HEK293 (cell line): Measurements from ENCODE around the gene ZSCAN10.

ENCODE experiments used
- HOXC10 ChIP-seq: sonication (generic); formaldehyde crosslinking; IDR thresholded peaks from 2 replicates; pipeline ENCODE4 v1.8.1; 2023; ENCODE audit warnings: mild to moderate bottlenecking, missing genetic modification reagents
- KLF9 ChIP-seq: fragments of 450-650 bp; formaldehyde crosslinking; IDR thresholded peaks from 2 replicates; pipeline ENCODE4 v1.5.1; 2016; ENCODE audit warnings: missing biosample characterization, missing genetic modification characterization, low read depth
- MEIS1 ChIP-seq: sonication (generic); formaldehyde crosslinking; IDR thresholded peaks from 2 replicates; pipeline ENCODE4 v1.8.1; 2022; ENCODE audit warnings: missing genetic modification reagents, mild to moderate bottlenecking, borderline replicate concordance
- SALL2 ChIP-seq: fragments of 450-650 bp; formaldehyde crosslinking; IDR thresholded peaks from 2 replicates; pipeline ENCODE4 v1.5.0; 2017; ENCODE audit warnings: missing biosample characterization, mild to moderate bottlenecking, missing genetic modification characterization, borderline replicate concordance
- SCRT2 ChIP-seq: fragments of 450-650 bp; formaldehyde crosslinking; IDR thresholded peaks from 2 replicates; pipeline ENCODE4 v1.5.1; 2016; ENCODE audit warnings: missing biosample characterization, missing genetic modification characterization
- SP7 ChIP-seq: fragments of 450-650 bp; formaldehyde crosslinking; IDR thresholded peaks from 2 replicates; pipeline ENCODE4 v1.5.1; 2016; ENCODE audit warnings: missing biosample characterization, missing genetic modification characterization
- ZBTB1 ChIP-seq: fragments of 450-650 bp; formaldehyde crosslinking; IDR thresholded peaks from 2 replicates; pipeline ENCODE4 v1.5.1; 2016; ENCODE audit warnings: missing biosample characterization, missing genetic modification characterization
- ZIC2 ChIP-seq: fragments of 450-650 bp; formaldehyde crosslinking; IDR thresholded peaks from 2 replicates; pipeline ENCODE4 v1.5.1; 2016; ENCODE audit warnings: missing biosample characterization, missing genetic modification characterization
- ZNF121 ChIP-seq: fragments of 450-650 bp; formaldehyde crosslinking; IDR thresholded peaks from 2 replicates; pipeline ENCODE4 v1.5.1; 2016; ENCODE audit warnings: missing biosample characterization, missing genetic modification characterization
- ZNF138 ChIP-seq: fragments of 450-650 bp; formaldehyde crosslinking; IDR thresholded peaks from 2 replicates; pipeline ENCODE4 v1.5.1; 2016; ENCODE audit warnings: missing biosample characterization, missing genetic modification characterization, borderline replicate concordance
- ZNF221 ChIP-seq: fragments of 450-650 bp; formaldehyde crosslinking; IDR thresholded peaks from 2 replicates; pipeline ENCODE4 v1.5.1; 2017; ENCODE audit warnings: missing biosample characterization, missing genetic modification characterization, borderline replicate concordance
- ZNF239 ChIP-seq: fragments of 450-650 bp; formaldehyde crosslinking; IDR thresholded peaks from 2 replicates; pipeline ENCODE4 v1.5.1; 2016; ENCODE audit warnings: missing biosample characterization, missing genetic modification characterization
- ZNF311 ChIP-seq: fragments of 450-650 bp; formaldehyde crosslinking; IDR thresholded peaks from 2 replicates; pipeline ENCODE4 v1.5.1; 2017; ENCODE audit warnings: missing biosample characterization, missing genetic modification characterization, borderline replicate concordance
- ZNF324 ChIP-seq: fragments of 450-650 bp; formaldehyde crosslinking; IDR thresholded peaks from 2 replicates; pipeline ENCODE4 v1.5.1; 2016; ENCODE audit warnings: missing biosample characterization, missing genetic modification characterization
- ZNF354C ChIP-seq: fragments of 450-650 bp; formaldehyde crosslinking; IDR thresholded peaks from 2 replicates; pipeline ENCODE4 v1.5.1; 2016; ENCODE audit warnings: missing biosample characterization, missing genetic modification characterization, low read depth, borderline replicate concordance
- ZNF521 ChIP-seq: fragments of 450-650 bp; formaldehyde crosslinking; IDR thresholded peaks from 2 replicates; pipeline ENCODE4 v1.5.1; 2017; ENCODE audit warnings: missing biosample characterization, mild to moderate bottlenecking, missing genetic modification characterization
- ZNF654 ChIP-seq: fragments of 450-650 bp; formaldehyde crosslinking; IDR thresholded peaks from 2 replicates; pipeline ENCODE4 v1.5.1; 2016; ENCODE audit warnings: low read depth, missing biosample characterization, missing genetic modification characterization
- ZNF677 ChIP-seq: fragments of 450-650 bp; IDR thresholded peaks from 2 replicates; pipeline ENCODE4 v1.5.0; 2018; ENCODE audit warnings: missing biosample characterization, mild to moderate bottlenecking, missing genetic modification characterization, moderate library complexity
- ZNF776 ChIP-seq: fragments of 450-650 bp; formaldehyde crosslinking; IDR thresholded peaks from 2 replicates; pipeline ENCODE4 v1.5.0; 2017; ENCODE audit warnings: missing biosample characterization, missing genetic modification characterization, borderline replicate concordance
- TF ChIP-seq, protein P1 (sequence below): fragments of 450-650 bp; formaldehyde crosslinking; IDR thresholded peaks from 2 replicates; pipeline ENCODE4 v1.5.1; 2016; ENCODE audit warnings: missing biosample characterization, missing genetic modification characterization
- TF ChIP-seq, protein P2 (sequence below): fragments of 450-650 bp; formaldehyde crosslinking; conservative IDR thresholded peaks from 2 replicates; pipeline ENCODE4 v1.5.1; 2016; ENCODE audit warnings: low read depth, missing biosample characterization, missing genetic modification characterization
- TF ChIP-seq, protein P3 (sequence below): fragments of 450-650 bp; formaldehyde crosslinking; IDR thresholded peaks from 2 replicates; pipeline ENCODE4 v1.5.1; 2016; ENCODE audit warnings: missing biosample characterization, missing genetic modification characterization
- TF ChIP-seq, protein P4 (sequence below): fragments of 450-650 bp; formaldehyde crosslinking; IDR thresholded peaks from 2 replicates; pipeline ENCODE4 v1.5.1; 2016; ENCODE audit warnings: missing biosample characterization, missing genetic modification characterization
- TF ChIP-seq, protein P5 (sequence below): fragments of 450-650 bp; formaldehyde crosslinking; IDR thresholded peaks from 2 replicates; pipeline ENCODE4 v1.5.1; 2016; ENCODE audit warnings: missing biosample characterization, missing genetic modification characterization
- TF ChIP-seq, protein P6 (sequence below): sonication (generic); formaldehyde crosslinking; IDR thresholded peaks from 2 replicates; pipeline ENCODE4 v1.8.1; 2022; ENCODE audit warnings: mild to moderate bottlenecking, moderate library complexity, missing genetic modification reagents

Gene ZSCAN10

DNA sequence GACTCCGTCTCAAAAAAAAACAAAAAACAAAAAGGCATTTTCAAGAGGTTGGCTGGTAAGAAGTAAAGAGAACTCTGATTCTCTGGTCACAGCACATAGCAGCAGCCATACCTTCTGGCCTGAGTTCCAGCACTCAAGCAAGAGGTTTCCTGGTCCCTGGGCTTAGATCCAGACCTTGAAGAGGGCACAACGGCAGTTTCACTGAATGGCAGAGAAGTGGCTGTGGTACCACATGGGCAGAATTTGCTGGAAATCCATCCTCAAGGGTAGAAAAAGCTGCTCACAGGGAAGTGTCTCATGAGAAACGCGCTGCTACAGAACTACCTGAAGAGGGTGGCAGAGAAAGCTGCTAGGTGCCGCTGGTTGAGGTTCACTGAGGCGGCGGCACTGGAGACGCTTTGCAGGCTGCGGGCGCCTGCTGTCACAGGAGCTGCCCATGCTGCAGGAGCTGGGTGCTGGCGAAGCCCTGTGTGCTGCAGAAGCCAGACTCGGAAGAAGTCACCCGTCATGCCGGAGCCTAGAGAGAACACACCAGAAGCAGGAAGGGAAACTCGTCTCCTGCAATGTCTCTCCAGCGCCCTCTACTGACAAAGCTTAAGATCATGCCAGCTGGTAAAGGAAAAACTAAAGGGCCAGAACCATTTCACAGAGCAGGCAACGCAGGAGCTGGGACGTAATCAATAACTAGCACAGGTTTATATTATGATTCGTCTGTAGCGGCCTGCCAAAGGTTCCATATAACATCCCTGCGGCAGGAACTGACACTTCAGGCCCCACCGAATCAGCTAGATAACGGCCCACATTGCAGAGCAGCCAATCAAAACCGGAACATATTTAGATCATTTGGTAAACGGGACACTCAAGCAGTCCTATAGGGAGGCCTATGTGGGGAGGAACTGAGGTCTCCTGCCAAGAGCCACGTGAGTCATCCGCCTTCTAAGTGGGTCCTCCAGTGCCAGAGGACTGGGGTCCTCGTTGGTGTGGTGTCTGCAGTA, 30.3 kb upstream of the ZSCAN10 start (continued):
- no peak for TF ChIP-seq ZNF354C (tag by site-specific recombination)
- TF ChIP-seq ZIC2: no peak
- no peak for TF ChIP-seq HOXC10 (CRISPR knock-in tag)
- no peak for TF ChIP-seq ZNF121
- TF ChIP-seq ZNF324: 0 out of 2 replicates have a peak, but pooled peaks have one; percentile 34
- no peak for TF ChIP-seq KLF9 (tag by site-specific recombination)
- TF ChIP-seq SCRT2 (tag by site-specific recombination): no peak
- no peak for TF ChIP-seq ZNF221 (tag by site-specific recombination)
- TF ChIP-seq ZBTB1: no peak
- TF ChIP-seq ZNF311: no peak
- no peak for TF ChIP-seq ZNF239 (tag by site-specific recombination)
- no peak for TF ChIP-seq ZNF776
- 0 out of 2 replicates have a peak, but pooled peaks have one; percentile 37 for TF ChIP-seq SP7 (tag by site-specific recombination)
- no peak for TF ChIP-seq SALL2 (tag by site-specific recombination)
- TF ChIP-seq ZNF677 (tag by site-specific recombination): no peak
- TF ChIP-seq ZNF654 (tag by site-specific recombination): peak; percentile 95
- TF ChIP-seq, protein P1, sequence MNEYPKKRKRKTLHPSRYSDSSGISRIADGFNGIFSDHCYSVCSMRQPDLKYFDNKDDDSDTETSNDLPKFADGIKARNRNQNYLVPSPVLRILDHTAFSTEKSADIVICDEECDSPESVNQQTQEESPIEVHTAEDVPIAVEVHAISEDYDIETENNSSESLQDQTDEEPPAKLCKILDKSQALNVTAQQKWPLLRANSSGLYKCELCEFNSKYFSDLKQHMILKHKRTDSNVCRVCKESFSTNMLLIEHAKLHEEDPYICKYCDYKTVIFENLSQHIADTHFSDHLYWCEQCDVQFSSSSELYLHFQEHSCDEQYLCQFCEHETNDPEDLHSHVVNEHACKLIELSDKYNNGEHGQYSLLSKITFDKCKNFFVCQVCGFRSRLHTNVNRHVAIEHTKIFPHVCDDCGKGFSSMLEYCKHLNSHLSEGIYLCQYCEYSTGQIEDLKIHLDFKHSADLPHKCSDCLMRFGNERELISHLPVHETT (tag by site-specific recombination): peak; percentile 10; the same call in 1 of the 2 replicates
- TF ChIP-seq, protein P2, sequence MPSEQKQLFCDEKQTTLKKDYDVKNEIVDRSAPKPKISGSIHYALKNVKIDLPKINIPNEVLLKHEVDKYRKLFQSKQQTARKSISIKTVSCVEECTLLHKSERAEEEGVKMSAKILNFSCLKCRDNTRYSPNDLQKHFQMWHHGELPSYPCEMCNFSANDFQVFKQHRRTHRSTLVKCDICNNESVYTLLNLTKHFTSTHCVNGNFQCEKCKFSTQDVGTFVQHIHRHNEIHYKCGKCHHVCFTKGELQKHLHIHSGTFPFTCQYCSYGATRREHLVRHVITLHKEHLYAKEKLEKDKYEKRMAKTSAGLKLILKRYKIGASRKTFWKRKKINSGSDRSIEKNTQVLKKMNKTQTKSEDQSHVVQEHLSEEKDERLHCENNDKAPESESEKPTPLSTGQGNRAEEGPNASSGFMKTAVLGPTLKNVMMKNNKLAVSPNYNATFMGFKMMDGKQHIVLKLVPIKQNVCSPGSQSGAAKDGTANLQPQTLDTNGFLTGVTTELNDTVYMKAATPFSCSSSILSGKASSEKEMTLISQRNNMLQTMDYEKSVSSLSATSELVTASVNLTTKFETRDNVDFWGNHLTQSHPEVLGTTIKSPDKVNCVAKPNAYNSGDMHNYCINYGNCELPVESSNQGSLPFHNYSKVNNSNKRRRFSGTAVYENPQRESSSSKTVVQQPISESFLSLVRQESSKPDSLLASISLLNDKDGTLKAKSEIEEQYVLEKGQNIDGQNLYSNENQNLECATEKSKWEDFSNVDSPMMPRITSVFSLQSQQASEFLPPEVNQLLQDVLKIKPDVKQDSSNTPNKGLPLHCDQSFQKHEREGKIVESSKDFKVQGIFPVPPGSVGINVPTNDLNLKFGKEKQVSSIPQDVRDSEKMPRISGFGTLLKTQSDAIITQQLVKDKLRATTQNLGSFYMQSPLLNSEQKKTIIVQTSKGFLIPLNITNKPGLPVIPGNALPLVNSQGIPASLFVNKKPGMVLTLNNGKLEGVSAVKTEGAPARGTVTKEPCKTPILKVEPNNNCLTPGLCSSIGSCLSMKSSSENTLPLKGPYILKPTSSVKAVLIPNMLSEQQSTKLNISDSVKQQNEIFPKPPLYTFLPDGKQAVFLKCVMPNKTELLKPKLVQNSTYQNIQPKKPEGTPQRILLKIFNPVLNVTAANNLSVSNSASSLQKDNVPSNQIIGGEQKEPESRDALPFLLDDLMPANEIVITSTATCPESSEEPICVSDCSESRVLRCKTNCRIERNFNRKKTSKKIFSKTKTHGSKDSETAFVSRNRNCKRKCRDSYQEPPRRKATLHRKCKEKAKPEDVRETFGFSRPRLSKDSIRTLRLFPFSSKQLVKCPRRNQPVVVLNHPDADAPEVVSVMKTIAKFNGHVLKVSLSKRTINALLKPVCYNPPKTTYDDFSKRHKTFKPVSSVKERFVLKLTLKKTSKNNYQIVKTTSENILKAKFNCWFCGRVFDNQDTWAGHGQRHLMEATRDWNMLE (tag by site-specific recombination): no peak
- TF ChIP-seq, protein P3, sequence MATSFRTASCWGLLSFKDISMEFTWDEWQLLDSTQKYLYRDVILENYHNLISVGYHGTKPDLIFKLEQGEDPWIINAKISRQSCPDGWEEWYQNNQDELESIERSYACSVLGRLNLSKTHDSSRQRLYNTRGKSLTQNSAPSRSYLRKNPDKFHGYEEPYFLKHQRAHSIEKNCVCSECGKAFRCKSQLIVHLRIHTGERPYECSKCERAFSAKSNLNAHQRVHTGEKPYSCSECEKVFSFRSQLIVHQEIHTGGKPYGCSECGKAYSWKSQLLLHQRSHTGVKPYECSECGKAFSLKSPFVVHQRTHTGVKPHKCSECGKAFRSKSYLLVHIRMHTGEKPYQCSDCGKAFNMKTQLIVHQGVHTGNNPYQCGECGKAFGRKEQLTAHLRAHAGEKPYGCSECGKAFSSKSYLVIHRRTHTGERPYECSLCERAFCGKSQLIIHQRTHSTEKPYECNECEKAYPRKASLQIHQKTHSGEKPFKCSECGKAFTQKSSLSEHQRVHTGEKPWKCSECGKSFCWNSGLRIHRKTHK: no peak
- TF ChIP-seq, protein P4, sequence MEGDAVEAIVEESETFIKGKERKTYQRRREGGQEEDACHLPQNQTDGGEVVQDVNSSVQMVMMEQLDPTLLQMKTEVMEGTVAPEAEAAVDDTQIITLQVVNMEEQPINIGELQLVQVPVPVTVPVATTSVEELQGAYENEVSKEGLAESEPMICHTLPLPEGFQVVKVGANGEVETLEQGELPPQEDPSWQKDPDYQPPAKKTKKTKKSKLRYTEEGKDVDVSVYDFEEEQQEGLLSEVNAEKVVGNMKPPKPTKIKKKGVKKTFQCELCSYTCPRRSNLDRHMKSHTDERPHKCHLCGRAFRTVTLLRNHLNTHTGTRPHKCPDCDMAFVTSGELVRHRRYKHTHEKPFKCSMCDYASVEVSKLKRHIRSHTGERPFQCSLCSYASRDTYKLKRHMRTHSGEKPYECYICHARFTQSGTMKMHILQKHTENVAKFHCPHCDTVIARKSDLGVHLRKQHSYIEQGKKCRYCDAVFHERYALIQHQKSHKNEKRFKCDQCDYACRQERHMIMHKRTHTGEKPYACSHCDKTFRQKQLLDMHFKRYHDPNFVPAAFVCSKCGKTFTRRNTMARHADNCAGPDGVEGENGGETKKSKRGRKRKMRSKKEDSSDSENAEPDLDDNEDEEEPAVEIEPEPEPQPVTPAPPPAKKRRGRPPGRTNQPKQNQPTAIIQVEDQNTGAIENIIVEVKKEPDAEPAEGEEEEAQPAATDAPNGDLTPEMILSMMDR (tag by site-specific recombination): peak; percentile 87
- TF ChIP-seq, protein P5, sequence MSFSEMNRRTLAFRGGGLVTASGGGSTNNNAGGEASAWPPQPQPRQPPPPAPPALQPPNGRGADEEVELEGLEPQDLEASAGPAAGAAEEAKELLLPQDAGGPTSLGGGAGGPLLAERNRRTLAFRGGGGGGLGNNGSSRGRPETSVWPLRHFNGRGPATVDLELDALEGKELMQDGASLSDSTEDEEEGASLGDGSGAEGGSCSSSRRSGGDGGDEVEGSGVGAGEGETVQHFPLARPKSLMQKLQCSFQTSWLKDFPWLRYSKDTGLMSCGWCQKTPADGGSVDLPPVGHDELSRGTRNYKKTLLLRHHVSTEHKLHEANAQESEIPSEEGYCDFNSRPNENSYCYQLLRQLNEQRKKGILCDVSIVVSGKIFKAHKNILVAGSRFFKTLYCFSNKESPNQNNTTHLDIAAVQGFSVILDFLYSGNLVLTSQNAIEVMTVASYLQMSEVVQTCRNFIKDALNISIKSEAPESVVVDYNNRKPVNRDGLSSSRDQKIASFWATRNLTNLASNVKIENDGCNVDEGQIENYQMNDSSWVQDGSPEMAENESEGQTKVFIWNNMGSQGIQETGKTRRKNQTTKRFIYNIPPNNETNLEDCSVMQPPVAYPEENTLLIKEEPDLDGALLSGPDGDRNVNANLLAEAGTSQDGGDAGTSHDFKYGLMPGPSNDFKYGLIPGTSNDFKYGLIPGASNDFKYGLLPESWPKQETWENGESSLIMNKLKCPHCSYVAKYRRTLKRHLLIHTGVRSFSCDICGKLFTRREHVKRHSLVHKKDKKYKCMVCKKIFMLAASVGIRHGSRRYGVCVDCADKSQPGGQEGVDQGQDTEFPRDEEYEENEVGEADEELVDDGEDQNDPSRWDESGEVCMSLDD: no peak
- TF ChIP-seq, protein P6, sequence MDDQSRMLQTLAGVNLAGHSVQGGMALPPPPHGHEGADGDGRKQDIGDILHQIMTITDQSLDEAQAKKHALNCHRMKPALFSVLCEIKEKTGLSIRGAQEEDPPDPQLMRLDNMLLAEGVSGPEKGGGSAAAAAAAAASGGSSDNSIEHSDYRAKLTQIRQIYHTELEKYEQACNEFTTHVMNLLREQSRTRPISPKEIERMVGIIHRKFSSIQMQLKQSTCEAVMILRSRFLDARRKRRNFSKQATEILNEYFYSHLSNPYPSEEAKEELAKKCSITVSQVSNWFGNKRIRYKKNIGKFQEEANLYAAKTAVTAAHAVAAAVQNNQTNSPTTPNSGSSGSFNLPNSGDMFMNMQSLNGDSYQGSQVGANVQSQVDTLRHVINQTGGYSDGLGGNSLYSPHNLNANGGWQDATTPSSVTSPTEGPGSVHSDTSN: no peak
- TF ChIP-seq ZNF521 (tag by site-specific recombination): no peak
- no peak for TF ChIP-seq MEIS1
- TF ChIP-seq ZNF138 (tag by site-specific recombination): no peak
